ENCODE measurements around the gene TMEM121.

TMEM121 gene

GRCh38 chr14:105519946-105520698 is 6.3 kb upstream of the TMEM121 start:
- no peak for TF ChIP-seq CTCF (IDR thresholded peaks at IDR 0.05; ENCODE audit: low read depth, low read length, missing control alignments)
- no peak overlapping the region for H3K4me3 ChIP-seq (replicated peaks; ENCODE audit: low read depth, low read length)
- DNase-seq (ENCODE audit: extremely low read depth, low read depth): no peak

- TF ChIP-seq CTCF (IDR thresholded peaks at IDR 0.05; ENCODE audit: low read depth, low read length, missing control alignments): no peak
- no peak overlapping the region for H3K4me3 ChIP-seq (replicated peaks; ENCODE audit: low read depth, low read length)
- no peak for DNase-seq (ENCODE audit: extremely low read depth, low read depth)
These were observed 1.1 kb upstream of the TMEM121 start for GRCh38 chr14:105525326-105525725.

- DNase-seq (ENCODE audit: extremely low read depth, low read depth): no peak
- H3K4me3 ChIP-seq (replicated peaks; ENCODE audit: low read depth, low read length): peak overlapping the region; percentile 37
- TF ChIP-seq CTCF (IDR thresholded peaks at IDR 0.05; ENCODE audit: low read depth, low read length, missing control alignments): no peak
These were observed 495 bp downstream of the TMEM121 start for GRCh38 chr14:105526776-105527380.

- peak overlapping the region; percentile 37 for H3K4me3 ChIP-seq (replicated peaks; ENCODE audit: low read depth, low read length)
- TF ChIP-seq CTCF (IDR thresholded peaks at IDR 0.05; ENCODE audit: low read depth, low read length, missing control alignments): no peak
- DNase-seq (ENCODE audit: extremely low read depth, low read depth): no peak
These were observed 1.0 kb downstream of the TMEM121 start for GRCh38 chr14:105527381-105527825.

- peak overlapping the region; percentile 37 for H3K4me3 ChIP-seq (replicated peaks; ENCODE audit: low read depth, low read length)
- peak; percentile 66 for TF ChIP-seq CTCF (IDR thresholded peaks at IDR 0.05; ENCODE audit: low read depth, low read length, missing control alignments)
- DNase-seq (ENCODE audit: extremely low read depth, low read depth): peak; percentile 17
These were observed 1.6 kb downstream of the TMEM121 start for GRCh38 chr14:105527826-105528585.

GRCh38 chr14:105528586-105529318 is 2.4 kb downstream of the TMEM121 start:
- H3K4me3 ChIP-seq (replicated peaks; ENCODE audit: low read depth, low read length): no peak overlapping the region; the same call in 1 of the 2 replicates
- DNase-seq (ENCODE audit: extremely low read depth, low read depth): no peak
- TF ChIP-seq CTCF (IDR thresholded peaks at IDR 0.05; ENCODE audit: low read depth, low read length, missing control alignments): no peak

All from HFF-Myc (cell line).